ENCODE data around the gene MYO18A.

DNA sequence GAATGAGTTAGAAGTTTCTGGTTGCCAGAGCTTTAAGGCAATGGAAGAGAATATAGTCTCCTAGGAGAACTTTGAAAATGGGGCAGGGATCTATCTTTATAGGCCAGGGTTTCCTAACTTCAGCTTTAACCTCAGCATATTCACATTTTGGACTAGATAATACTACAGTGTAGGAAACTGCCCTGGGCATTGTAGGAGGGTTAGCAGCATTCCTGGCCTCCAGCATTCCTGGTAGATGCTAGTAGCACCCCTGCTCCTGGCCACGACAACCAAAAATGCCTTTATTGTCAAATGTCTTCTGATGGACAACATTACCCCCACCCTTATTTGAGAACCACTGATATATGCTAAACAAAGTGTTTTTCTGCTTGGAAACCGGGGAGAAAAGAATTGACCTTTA lies 27.8 kb upstream of the MYO18A start:
- no peak for TF ChIP-seq RAD21 (IDR thresholded peaks at IDR 0.05; ENCODE audit: low read length)
- TF ChIP-seq, protein P1, sequence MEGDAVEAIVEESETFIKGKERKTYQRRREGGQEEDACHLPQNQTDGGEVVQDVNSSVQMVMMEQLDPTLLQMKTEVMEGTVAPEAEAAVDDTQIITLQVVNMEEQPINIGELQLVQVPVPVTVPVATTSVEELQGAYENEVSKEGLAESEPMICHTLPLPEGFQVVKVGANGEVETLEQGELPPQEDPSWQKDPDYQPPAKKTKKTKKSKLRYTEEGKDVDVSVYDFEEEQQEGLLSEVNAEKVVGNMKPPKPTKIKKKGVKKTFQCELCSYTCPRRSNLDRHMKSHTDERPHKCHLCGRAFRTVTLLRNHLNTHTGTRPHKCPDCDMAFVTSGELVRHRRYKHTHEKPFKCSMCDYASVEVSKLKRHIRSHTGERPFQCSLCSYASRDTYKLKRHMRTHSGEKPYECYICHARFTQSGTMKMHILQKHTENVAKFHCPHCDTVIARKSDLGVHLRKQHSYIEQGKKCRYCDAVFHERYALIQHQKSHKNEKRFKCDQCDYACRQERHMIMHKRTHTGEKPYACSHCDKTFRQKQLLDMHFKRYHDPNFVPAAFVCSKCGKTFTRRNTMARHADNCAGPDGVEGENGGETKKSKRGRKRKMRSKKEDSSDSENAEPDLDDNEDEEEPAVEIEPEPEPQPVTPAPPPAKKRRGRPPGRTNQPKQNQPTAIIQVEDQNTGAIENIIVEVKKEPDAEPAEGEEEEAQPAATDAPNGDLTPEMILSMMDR (conservative IDR thresholded peaks at IDR 0.05; ENCODE audit: low read depth, low read length), result no peak
- TF ChIP-seq POLR2A (IDR thresholded peaks at IDR 0.05; ENCODE audit: low read depth, low read length), result no peak
- no peak for TF ChIP-seq USF2 (IDR thresholded peaks at IDR 0.05; ENCODE audit: low read depth, low read length)
- TF ChIP-seq CEBPB (IDR thresholded peaks at IDR 0.05; ENCODE audit: low read depth, low read length), result no peak
- TF ChIP-seq RCOR1 (IDR thresholded peaks at IDR 0.05; ENCODE audit: insufficient replicate concordance, low read length), result no peak
- no peak for TF ChIP-seq MXI1 (IDR thresholded peaks at IDR 0.05; ENCODE audit: borderline replicate concordance, low read depth, low read length)
- TF ChIP-seq MAZ (IDR thresholded peaks at IDR 0.05; ENCODE audit: borderline replicate concordance, low read depth, low read length), result no peak
- TF ChIP-seq ELK1 (IDR thresholded peaks at IDR 0.05; ENCODE audit: borderline replicate concordance, low read depth, low read length), result no peak
- no peak for TF ChIP-seq SMC3 (IDR thresholded peaks at IDR 0.05; ENCODE audit: low read depth, low read length)
- no peak for TF ChIP-seq BHLHE40 (IDR thresholded peaks at IDR 0.05; ENCODE audit: low read depth, low read length)

All from IMR-90 (cell line).